HepG2 (cell line): ENCODE results near the gene NLRC4. TPM values are rescaled to one million over a fixed set of nuclear protein-coding genes. Genes with fewer than 3 reads are reported as not detected.

Source experiments
- ADNP ChIP-seq: sonication (generic); formaldehyde crosslinking; IDR thresholded peaks from 2 replicates; pipeline ENCODE4 v1.4.0; 2020; ENCODE audit warnings: missing genetic modification reagents
- ARID2 ChIP-seq: sonication (generic); formaldehyde crosslinking; IDR thresholded peaks from 2 replicates; pipeline ENCODE4 v1.8.1; 2022; ENCODE audit warnings: mild to moderate bottlenecking, missing genetic modification reagents, borderline replicate concordance
- BRF2 ChIP-seq: sonication (generic); formaldehyde crosslinking; IDR thresholded peaks from 2 replicates; pipeline ENCODE4 v1.8.1; 2022; ENCODE audit warnings: mild to moderate bottlenecking, missing genetic modification reagents
- DMAP1 ChIP-seq: IDR thresholded peaks from 2 replicates; pipeline ENCODE4 v1.6.1; 2016
- ELF4 ChIP-seq: sonication (generic); formaldehyde crosslinking; IDR thresholded peaks from 2 replicates; pipeline ENCODE4 v1.5.0; 2020; ENCODE audit warnings: missing genetic modification reagents, mild to moderate bottlenecking, moderate library complexity, borderline replicate concordance
- GFI1 ChIP-seq: sonication (generic); formaldehyde crosslinking; IDR thresholded peaks from 2 replicates; pipeline ENCODE4 v1.5.0; 2020; ENCODE audit warnings: missing genetic modification reagents, mild to moderate bottlenecking, borderline replicate concordance
- HMGXB3 ChIP-seq: sonication (generic); formaldehyde crosslinking; IDR thresholded peaks from 2 replicates; pipeline ENCODE4 v1.4.0; 2020; ENCODE audit warnings: missing genetic modification reagents, borderline replicate concordance
- IRF2 ChIP-seq: IDR thresholded peaks from 2 replicates; pipeline ENCODE4 v1.6.1; 2018; ENCODE audit warnings: missing genetic modification reagents, missing compliant biosample characterization
- KAT8 ChIP-seq: IDR thresholded peaks from 2 replicates; pipeline ENCODE4 v1.6.1; 2016; ENCODE audit warnings: missing genetic modification reagents, missing compliant biosample characterization
- KLF16 ChIP-seq, 2 experiments: sonication (generic) in 1 of 2; formaldehyde crosslinking in 1 of 2; IDR thresholded peaks; 2 replicates each; pipeline versions ENCODE4 v1.6.1 to v1.8.0; 2016 to 2023; ENCODE audit warnings: missing genetic modification reagents in 2 of 2, missing compliant biosample characterization in 1 of 2
- NFRKB ChIP-seq: fragments of 450-650 bp; IDR thresholded peaks from 2 replicates; pipeline ENCODE4 v1.6.1; 2017
- RFX5 ChIP-seq: IDR thresholded peaks from 2 replicates; pipeline ENCODE4 v1.6.1; 2011; ENCODE audit warnings: low read depth, low read length, improper control_type of control experiment
- RNF219 ChIP-seq: sonication (generic); formaldehyde crosslinking; IDR thresholded peaks from 2 replicates; pipeline ENCODE4 v1.5.0; 2020; ENCODE audit warnings: mild to moderate bottlenecking, missing genetic modification reagents
- SMYD3 ChIP-seq: sonication (generic); formaldehyde crosslinking; IDR thresholded peaks from 2 replicates; pipeline ENCODE4 v1.8.1; 2023; ENCODE audit warnings: mild to moderate bottlenecking, missing genetic modification reagents
- SRSF1 ChIP-seq: fragments of 200-400 bp; formaldehyde crosslinking; optimal IDR thresholded peaks from 2 replicates; pipeline ENCODE3; 2017; ENCODE audit warnings: mild to moderate bottlenecking, low read depth, low read length, moderate library complexity
- TOE1 ChIP-seq: sonication (generic); formaldehyde crosslinking; IDR thresholded peaks from 2 replicates; pipeline ENCODE4 v1.4.0; 2020; ENCODE audit warnings: mild to moderate bottlenecking, missing genetic modification reagents
- ZFP36L1 ChIP-seq: sonication (generic); formaldehyde crosslinking; IDR thresholded peaks from 2 replicates; pipeline ENCODE4 v1.8.0; 2022; ENCODE audit warnings: mild to moderate bottlenecking, missing genetic modification reagents, moderate library complexity
- ZNF263 ChIP-seq: sonication (generic); formaldehyde crosslinking; IDR thresholded peaks from 2 replicates; pipeline ENCODE4 v1.4.0; 2020; ENCODE audit warnings: missing genetic modification reagents
- ZNF530 ChIP-seq: sonication (generic); formaldehyde crosslinking; IDR thresholded peaks from 2 replicates; pipeline ENCODE4 v1.5.0; 2020; ENCODE audit warnings: low read depth, mild to moderate bottlenecking, missing genetic modification reagents
- ZNF703 ChIP-seq: sonication (generic); formaldehyde crosslinking; IDR thresholded peaks from 2 replicates; pipeline ENCODE4 v1.5.1; 2020; ENCODE audit warnings: missing genetic modification reagents, mild to moderate bottlenecking, moderate library complexity, borderline replicate concordance
- ZNF891 ChIP-seq: sonication (generic); formaldehyde crosslinking; IDR thresholded peaks from 2 replicates; pipeline ENCODE4 v1.5.0; 2020; ENCODE audit warnings: mild to moderate bottlenecking, missing genetic modification reagents
- ZSCAN12 ChIP-seq: sonication (generic); formaldehyde crosslinking; IDR thresholded peaks from 2 replicates; pipeline ENCODE4 v1.9.0; 2021; ENCODE audit warnings: mild to moderate bottlenecking, missing genetic modification reagents
- ZSCAN29 ChIP-seq: sonication (generic); formaldehyde crosslinking; conservative IDR thresholded peaks from 2 replicates; pipeline ENCODE4 v1.4.0; 2020; ENCODE audit warnings: mild to moderate bottlenecking, missing genetic modification reagents
- polyA plus RNA-seq, 8 experiments: library from polyadenylated mRNA; depleted of rRNA in 3 of 8; stranded (reverse) in 7 of 8; unstranded in 1 of 8; fragments of >200 nt; fragmentation: Illumina TruSeq in 4 of 8; extraction: Trizol in 4 of 8; gene quantifications; 2 replicates each; pipeline versions ENCODE4 v1.2.1 to v1.2.3, GENCODE V29; 2011 to 2016; ENCODE audit warnings: low read depth in 4 of 8, missing spikeins in 1 of 8, mixed read lengths in 1 of 8; ENCODE audit not compliant: insufficient read depth in 1 of 8
- total RNA-seq, 5 experiments: library from RNA; depleted of rRNA; stranded (reverse); fragments of >200 nt; fragmentation: Illumina TruSeq; extraction: Trizol; gene quantifications; 2 replicates each; pipeline ENCODE4 v1.2.3, GENCODE V29; 2016; ENCODE audit warnings: low read depth in 1 of 5

The NLRC4 gene
- total and polyA plus RNA-seq, 2 of the 13 experiments (the other 11 are each of a cell fraction or from before 2014, with no cell fraction given), result 0.15 to 0.29 TPM

- TF ChIP-seq ZNF530 (CRISPR knock-in tag), result 0 out of 2 replicates have a peak, but pooled peaks have one; percentile 21
- TF ChIP-seq GFI1 (CRISPR knock-in tag), result peak; percentile 59; the same call in 1 of the 2 replicates
- peak; percentile 82; the same call in 1 of the 2 replicates for TF ChIP-seq ZSCAN29
- peak; percentile 77 for TF ChIP-seq BRF2 (CRISPR knock-in tag)
- TF ChIP-seq ARID2 (CRISPR knock-in tag), result peak; percentile 92; the same call in 1 of the 2 replicates
- no peak for TF ChIP-seq RFX5
- peak; percentile 100 for TF ChIP-seq KAT8 (CRISPR knock-in tag)
- TF ChIP-seq SMYD3 (CRISPR knock-in tag), result peak; percentile 87; the same call in 1 of the 2 replicates
- no peak; the same call in 1 of the 2 replicates for TF ChIP-seq ZFP36L1 (CRISPR knock-in tag)
- TF ChIP-seq IRF2 (CRISPR knock-in tag), result peak; percentile 35; the same call in 1 of the 2 replicates
- peak; percentile 26; the same call in 1 of the 2 replicates for TF ChIP-seq ZNF263 (CRISPR knock-in tag)
- no peak for TF ChIP-seq SRSF1
- no peak for TF ChIP-seq RNF219 (CRISPR knock-in tag)
- TF ChIP-seq TOE1, result no peak
- no peak for TF ChIP-seq ELF4 (CRISPR knock-in tag)
- TF ChIP-seq ZNF703 (CRISPR knock-in tag), result no peak
- no peak for TF ChIP-seq NFRKB
- TF ChIP-seq ADNP (CRISPR knock-in tag), result no peak
- peak in 1 of 2 experiments; percentile 80; a peak in 2 of 4 replicates for TF ChIP-seq KLF16 (CRISPR knock-in tag; IDR thresholded peaks at IDR 0.05)
- peak; percentile 92 for TF ChIP-seq DMAP1
- peak; percentile 75 for TF ChIP-seq ZSCAN12
- peak; percentile 94; the same call in 1 of the 2 replicates for TF ChIP-seq ZNF891
- peak; percentile 99 for TF ChIP-seq HMGXB3 (CRISPR knock-in tag)
Measured at GRCh38 chr2:32277674-32278477, 13.2 kb upstream of the NLRC4 start, which contains the start of gene YIPF4 (continued).
